CD14-positive monocyte (primary cell): ENCODE results near the gene PHGDH. TPM values are rescaled to one million over a fixed set of nuclear protein-coding genes. Genes with fewer than 3 reads are reported as not detected.

Experiments
- DNase-seq, 3 donors: peaks; one replicate each; pipeline ENCODE4 v3.0.0-alpha.2; 2011 to 2022
- H2AFZ ChIP-seq: 2 replicates; pipeline ENCODE4 v1.6.0; 2012; ENCODE audit warnings: mild to moderate bottlenecking, low read depth, low read length, inconsistent platforms; ENCODE audit not compliant: insufficient read depth, poor library complexity, severe bottlenecking
- H3K27ac ChIP-seq, 2 donors: 1 replicate in 1 of 2; 2 replicates in 1 of 2; pipeline ENCODE4 v1.5.1; 2012 to 2013; ENCODE audit warnings: low read length in 2 of 2, control low read depth in 1 of 2, inconsistent platforms in 1 of 2, low read depth in 1 of 2, mild to moderate bottlenecking in 1 of 2
- H3K27me3 ChIP-seq, 2 donors: one replicate each; pipeline versions ENCODE4 v1.6.0 to v1.6.1; 2011 to 2013; ENCODE audit warnings: low read length in 2 of 2; ENCODE audit not compliant: control insufficient read depth in 2 of 2, insufficient read depth in 2 of 2
- H3K36me3 ChIP-seq, 2 donors: replicated peaks in 1 of 2; 1 replicate in 1 of 2; 2 replicates in 1 of 2; pipeline versions ENCODE4 v1.5.1 to v1.6.1; 2012 to 2013; ENCODE audit warnings: low read length in 2 of 2, control low read depth in 1 of 2, inconsistent platforms in 1 of 2, mild to moderate bottlenecking in 1 of 2; ENCODE audit not compliant: insufficient read depth in 2 of 2, control insufficient read depth in 1 of 2
- H3K4me1 ChIP-seq, 2 donors: 1 replicate in 1 of 2; 2 replicates in 1 of 2; pipeline versions ENCODE4 v1.5.1 to v1.6.1; 2012 to 2013; ENCODE audit warnings: low read length in 2 of 2, control low read depth in 1 of 2, inconsistent platforms in 1 of 2, mild to moderate bottlenecking in 1 of 2, moderate library complexity in 1 of 2; ENCODE audit not compliant: insufficient read depth in 2 of 2, control insufficient read depth in 1 of 2
- H3K4me2 ChIP-seq: replicated peaks from 2 replicates; pipeline ENCODE3; 2012; ENCODE audit warnings: low read length, moderate library complexity, mild to moderate bottlenecking; ENCODE audit not compliant: poor library complexity, severe bottlenecking; ENCODE audit errors: extremely low read depth
- H3K4me3 ChIP-seq, 3 experiments: fragments of 200-600 bp in 1 of 3; sonication (generic) in 1 of 3; replicated peaks in 1 of 3; 1 replicate in 2 of 3; 2 replicates in 1 of 3; pipeline ENCODE4 v1.5.1; 2011 to 2013; ENCODE audit warnings: low read length in 3 of 3, mild to moderate bottlenecking in 3 of 3, control low read depth in 2 of 3, low read depth in 2 of 3, inconsistent platforms in 1 of 3, moderate library complexity in 1 of 3
- H3K79me2 ChIP-seq: 2 replicates; pipeline ENCODE4 v1.6.0; 2012; ENCODE audit warnings: mild to moderate bottlenecking, control low read depth, inconsistent platforms, low read length, moderate library complexity; ENCODE audit not compliant: insufficient read depth
- H3K9ac ChIP-seq: 2 replicates; pipeline ENCODE4 v1.6.0; 2017; ENCODE audit warnings: low read length, mild to moderate bottlenecking; ENCODE audit not compliant: insufficient read depth, poor library complexity, severe bottlenecking
- H3K9me3 ChIP-seq, 2 donors: replicated peaks in 1 of 2; 1 replicate in 1 of 2; 2 replicates in 1 of 2; pipeline versions ENCODE4 v1.5.1 to v1.6.1; 2012 to 2013; ENCODE audit warnings: low read length in 2 of 2, control low read depth in 1 of 2; ENCODE audit not compliant: control insufficient read depth in 1 of 2, insufficient read depth in 1 of 2
- H4K20me1 ChIP-seq: 2 replicates; pipeline ENCODE4 v1.6.0; 2012; ENCODE audit warnings: mild to moderate bottlenecking, low read length, control low read depth, moderate library complexity; ENCODE audit not compliant: insufficient read depth
- H3K27ac Mint-ChIP-seq, 7 donors: one replicate each; pipeline ENCODE4 v1.8.0; 2020; ENCODE audit warnings: mild to moderate bottlenecking in 7 of 7, mixed read lengths in 7 of 7, moderate library complexity in 6 of 7, inconsistent platforms in 2 of 7
- H3K27me3 Mint-ChIP-seq, 3 donors: one replicate each; pipeline ENCODE4 v1.8.0; 2021 to 2022; ENCODE audit warnings: low read depth in 3 of 3, mild to moderate bottlenecking in 3 of 3, mixed read lengths in 3 of 3, moderate library complexity in 3 of 3, inconsistent platforms in 1 of 3
- H3K36me3 Mint-ChIP-seq, 2 donors: one replicate each; pipeline ENCODE4 v1.8.0; 2020; ENCODE audit warnings: mixed read lengths in 2 of 2, inconsistent platforms in 1 of 2, mild to moderate bottlenecking in 1 of 2
- H3K4me1 Mint-ChIP-seq: one replicate; pipeline ENCODE4 v1.8.0; 2020; ENCODE audit warnings: mild to moderate bottlenecking, mixed read lengths
- H3K4me3 Mint-ChIP-seq, 2 donors: one replicate each; pipeline ENCODE4 v1.8.0; 2020; ENCODE audit warnings: mild to moderate bottlenecking in 2 of 2, mixed read lengths in 2 of 2, moderate library complexity in 1 of 2
- H3K9me3 Mint-ChIP-seq, 7 donors: one replicate each; pipeline ENCODE4 v1.8.0; 2020 to 2022; ENCODE audit warnings: mixed read lengths in 7 of 7, mild to moderate bottlenecking in 6 of 7, moderate library complexity in 6 of 7, inconsistent platforms in 2 of 7
- WGBS: methylation state at CpG from one replicate; pipeline ENCODE4 v1.1.5; 2013; ENCODE audit warnings: missing lambda C conversion rate; ENCODE audit not compliant: insufficient coverage; 5-methylcytosine and 5-hydroxymethylcytosine counted together
- intact Hi-C, 2 donors: fragments of 100-400 bp; cut with micrococcal nuclease; formaldehyde crosslinking; loops; one replicate each; pipeline versions ENCODE4 v1.15.0 to v1.15.1; 2023
- polyA plus RNA-seq, 3 donors: library from polyadenylated mRNA; depleted of rRNA in 1 of 3; unstranded in 2 of 3; stranded (reverse) in 1 of 3; fragments of 300-500 nt in 2 of 3; fragments of >200 nt in 1 of 3; fragmentation: Illumina TruSeq in 2 of 3; gene quantifications; 1 replicate in 2 of 3; 2 replicates in 1 of 3; pipeline ENCODE4 v1.2.3, GENCODE V29; 2012 to 2021
- TF ChIP-seq, protein P1 (sequence below): fragments of 200-600 bp; IDR thresholded peaks from one replicate; pipeline ENCODE4 v1.8.0; 2022; ENCODE audit warnings: antibody characterized with exemption, mild to moderate bottlenecking

Gene PHGDH
- polyA plus RNA-seq, 3 donors: 0.09 to 0.44 (median 0.20) TPM

DNA sequence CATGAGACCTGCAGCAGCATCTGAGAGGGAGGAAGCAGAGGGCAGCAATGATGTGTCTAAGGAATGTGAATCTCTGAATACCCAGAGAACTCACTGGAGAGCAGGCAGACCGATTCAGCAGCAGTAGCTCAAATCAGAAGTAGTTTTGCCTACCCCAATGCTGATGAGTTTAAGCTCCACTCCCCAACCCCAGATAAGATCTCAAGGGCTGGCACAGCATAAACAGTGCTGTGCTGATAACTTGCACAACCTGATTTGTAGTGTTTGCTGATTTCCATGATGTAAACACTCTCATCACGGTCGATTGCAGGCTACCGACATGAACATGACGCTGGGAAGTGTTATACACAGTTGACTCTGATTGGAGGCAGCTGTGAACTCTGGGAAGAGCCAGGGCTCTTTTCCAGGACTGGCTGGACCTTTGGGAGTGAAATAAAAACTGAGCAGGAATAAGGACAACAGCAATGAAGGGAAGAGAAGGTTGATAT, 68.2 kb downstream of the PHGDH start:
- no peak overlapping the region for H3K9ac ChIP-seq
- no peak overlapping the region for H2AFZ ChIP-seq
- H3K27ac Mint-ChIP-seq: peak overlapping the region in 1 of 7 donors; percentile 54

DNA sequence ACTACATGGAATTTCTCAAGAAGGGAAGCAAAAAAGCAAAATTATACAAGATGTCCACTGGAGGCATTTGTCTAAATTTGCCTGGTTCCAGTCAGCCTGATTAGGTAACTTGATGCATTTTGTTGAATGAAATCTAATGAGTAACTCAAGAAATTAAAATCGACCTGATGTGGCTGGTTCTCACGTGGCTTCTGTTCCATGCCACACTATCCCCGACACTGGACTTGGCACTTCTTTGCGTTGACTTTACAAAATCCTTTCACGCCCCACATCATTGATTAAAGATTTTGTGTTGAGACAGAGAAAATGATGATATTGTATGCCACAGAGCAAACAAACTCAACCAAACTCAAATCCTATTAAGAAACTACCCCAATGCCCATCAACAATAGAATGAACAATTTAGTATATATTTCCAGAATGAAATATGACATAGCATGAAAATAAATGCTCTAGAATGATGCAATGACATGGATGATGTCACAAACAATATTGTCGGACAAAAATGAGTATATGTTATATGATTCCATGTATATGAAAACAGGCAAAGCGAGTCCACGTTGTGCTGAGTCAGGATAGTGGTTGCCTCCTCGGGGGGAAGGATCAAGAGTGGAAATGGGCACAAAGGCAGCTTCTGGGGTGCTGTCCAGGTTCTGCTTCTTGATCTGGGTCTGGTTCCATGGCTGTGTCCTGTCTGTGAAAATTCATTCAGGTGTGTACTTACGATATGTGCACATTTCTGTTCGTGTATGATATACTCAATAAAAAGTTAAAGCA, 69.9 kb downstream of the PHGDH start:
- DNase-seq: no peak
- no peak overlapping the region for H3K4me3 ChIP-seq
- Mint-ChIP-seq H3K4me3 (no peak overlapping the region), H3K27ac (no peak overlapping the region), H3K4me1 (peaks cover 45% of the 10 kb centered on the region), H3K27me3 (peaks cover 0 to 2% (median 0%) of the 10 kb centered on the region in 3 donors), H3K36me3 (no peaks in the 10 kb centered on the region), H3K9me3 (peaks cover 0 to 2% (median 0%) of the 10 kb centered on the region in 7 donors)
- H2AFZ ChIP-seq: no peak overlapping the region
- TF ChIP-seq, protein P1, sequence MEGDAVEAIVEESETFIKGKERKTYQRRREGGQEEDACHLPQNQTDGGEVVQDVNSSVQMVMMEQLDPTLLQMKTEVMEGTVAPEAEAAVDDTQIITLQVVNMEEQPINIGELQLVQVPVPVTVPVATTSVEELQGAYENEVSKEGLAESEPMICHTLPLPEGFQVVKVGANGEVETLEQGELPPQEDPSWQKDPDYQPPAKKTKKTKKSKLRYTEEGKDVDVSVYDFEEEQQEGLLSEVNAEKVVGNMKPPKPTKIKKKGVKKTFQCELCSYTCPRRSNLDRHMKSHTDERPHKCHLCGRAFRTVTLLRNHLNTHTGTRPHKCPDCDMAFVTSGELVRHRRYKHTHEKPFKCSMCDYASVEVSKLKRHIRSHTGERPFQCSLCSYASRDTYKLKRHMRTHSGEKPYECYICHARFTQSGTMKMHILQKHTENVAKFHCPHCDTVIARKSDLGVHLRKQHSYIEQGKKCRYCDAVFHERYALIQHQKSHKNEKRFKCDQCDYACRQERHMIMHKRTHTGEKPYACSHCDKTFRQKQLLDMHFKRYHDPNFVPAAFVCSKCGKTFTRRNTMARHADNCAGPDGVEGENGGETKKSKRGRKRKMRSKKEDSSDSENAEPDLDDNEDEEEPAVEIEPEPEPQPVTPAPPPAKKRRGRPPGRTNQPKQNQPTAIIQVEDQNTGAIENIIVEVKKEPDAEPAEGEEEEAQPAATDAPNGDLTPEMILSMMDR: no peak
- no peaks in the 10 kb centered on the region for H3K36me3 ChIP-seq
- H4K20me1 ChIP-seq: no peaks in the 10 kb centered on the region
- no peak overlapping the region for H3K27ac ChIP-seq
- H3K79me2 ChIP-seq: no peaks in the 10 kb centered on the region
- peaks cover 41 to 46% of the 10 kb centered on the region in 2 donors for H3K4me1 ChIP-seq
- H3K9ac ChIP-seq: no peak overlapping the region
- 58% methylated on average over 4 of the region's 11 CpGs for WGBS
- no peak overlapping the region for H3K4me2 ChIP-seq
- H3K27me3 ChIP-seq: no peaks in the 10 kb centered on the region
- intact Hi-C loops: no loop called here
- H3K9me3 ChIP-seq: no peaks in the 10 kb centered on the region

More for the DNA sequence above, 68.2 kb downstream of the PHGDH start:
- DNase-seq: no peak
- H3K27ac ChIP-seq: no peak overlapping the region
- no peaks in the 10 kb centered on the region for H4K20me1 ChIP-seq
- no peak overlapping the region for H3K4me2 ChIP-seq
- Mint-ChIP-seq H3K27me3 (peaks cover 0 to 2% (median 1%) of the 10 kb centered on the region in 3 donors), H3K36me3 (no peaks in the 10 kb centered on the region), H3K9me3 (no peaks in the 10 kb centered on the region), H3K4me3 (no peak overlapping the region), H3K4me1 (peaks cover 28% of the 10 kb centered on the region)
- intact Hi-C loops: no loop called here
- no peaks in the 10 kb centered on the region for H3K79me2 ChIP-seq
- TF ChIP-seq, protein P1: no peak
- H3K36me3 ChIP-seq: no peaks in the 10 kb centered on the region
- H3K4me3 ChIP-seq: no peak overlapping the region
- no peaks in the 10 kb centered on the region for H3K9me3 ChIP-seq
- WGBS: 78% methylated on average over 5 of the region's 5 CpGs
- H3K27me3 ChIP-seq: no peaks in the 10 kb centered on the region
- peaks cover 29 to 30% of the 10 kb centered on the region in 2 donors for H3K4me1 ChIP-seq
